Left hindlimb (tissue), 1 donor: ENCODE data around the gene CTH.
"Not testable (repeated sequence)": the region's sequence is repeated elsewhere in the genome, so short reads cannot be mapped to it uniquely, and the experiment has no call there.

Source experiments
- DNase-seq: peaks from one replicate; pipeline ENCODE4 v3.0.0-alpha.2; 2018

Gene CTH

GRCh38 chr1:70410604-70411359, at the start of gene CTH:
Gene CTH (plus strand): TSS chr1:70411268. CDS start chr1:70411416, 148 bp downstream.
- DNase-seq = peak; percentile 97

- no peak for DNase-seq
Measured at GRCh38 chr1:70361727-70362398, 49.2 kb upstream of the CTH start.

GRCh38 chr1:70364439-70364838, 46.6 kb upstream of the CTH start:
- no peak for DNase-seq

GRCh38 chr1:70366425-70366952, 44.6 kb upstream of the CTH start:
- DNase-seq = not testable (repeated sequence)

GRCh38 chr1:70366997-70367396, 44.1 kb upstream of the CTH start:
- DNase-seq = not testable (repeated sequence)

GRCh38 chr1:70367397-70367796, 43.7 kb upstream of the CTH start:
- DNase-seq = not testable (repeated sequence)

- not testable (repeated sequence) for DNase-seq
Measured at GRCh38 chr1:70371586-70371985, 39.5 kb upstream of the CTH start.

GRCh38 chr1:70372426-70372825, 38.6 kb upstream of the CTH start:
- no peak for DNase-seq

- DNase-seq = not testable (repeated sequence)
Measured at GRCh38 chr1:70373580-70373979, 37.5 kb upstream of the CTH start.

- no peak for DNase-seq
Measured at GRCh38 chr1:70376196-70376595, 34.9 kb upstream of the CTH start.

- no peak for DNase-seq
Measured at GRCh38 chr1:70382682-70383081, 28.4 kb upstream of the CTH start.

GRCh38 chr1:70383483-70383882, 27.6 kb upstream of the CTH start:
- no peak for DNase-seq

GRCh38 chr1:70384542-70384941, 26.5 kb upstream of the CTH start:
- DNase-seq = no peak

GRCh38 chr1:70385477-70385876, 25.6 kb upstream of the CTH start:
- no peak for DNase-seq

- DNase-seq = no peak
Measured at GRCh38 chr1:70386121-70386520, 24.9 kb upstream of the CTH start.

- no peak for DNase-seq
Measured at GRCh38 chr1:70387507-70387906, 23.6 kb upstream of the CTH start.

GRCh38 chr1:70392626-70393025, 18.4 kb upstream of the CTH start:
- DNase-seq = no peak

GRCh38 chr1:70396607-70397006, 14.5 kb upstream of the CTH start:
- DNase-seq = no peak

GRCh38 chr1:70397013-70397412, 14.1 kb upstream of the CTH start:
- no peak for DNase-seq

- no peak for DNase-seq
Measured at GRCh38 chr1:70400335-70400734, 10.7 kb upstream of the CTH start.

GRCh38 chr1:70401974-70402373, 9.1 kb upstream of the CTH start:
- DNase-seq = no peak

GRCh38 chr1:70403759-70404158, 7.3 kb upstream of the CTH start:
- DNase-seq = no peak

- no peak for DNase-seq
Measured at GRCh38 chr1:70405780-70406416, 5.2 kb upstream of the CTH start.

GRCh38 chr1:70409136-70409535, 1.9 kb upstream of the CTH start:
- DNase-seq = no peak
